HG03280 (cell line): ENCODE measurements around the gene FLNB.
A peak's percentile ranks its signal among the peaks of the same experiment; 100 is the strongest.

Experiments used
- ATAC-seq: cut with Tn5 transposase; IDR thresholded peaks from one replicate; pipeline ENCODE4 v1.9.1; 2021; ENCODE audit warnings: mild to moderate bottlenecking, moderate library complexity; ENCODE audit not compliant: unreplicated experiment

FLNB gene

DNA sequence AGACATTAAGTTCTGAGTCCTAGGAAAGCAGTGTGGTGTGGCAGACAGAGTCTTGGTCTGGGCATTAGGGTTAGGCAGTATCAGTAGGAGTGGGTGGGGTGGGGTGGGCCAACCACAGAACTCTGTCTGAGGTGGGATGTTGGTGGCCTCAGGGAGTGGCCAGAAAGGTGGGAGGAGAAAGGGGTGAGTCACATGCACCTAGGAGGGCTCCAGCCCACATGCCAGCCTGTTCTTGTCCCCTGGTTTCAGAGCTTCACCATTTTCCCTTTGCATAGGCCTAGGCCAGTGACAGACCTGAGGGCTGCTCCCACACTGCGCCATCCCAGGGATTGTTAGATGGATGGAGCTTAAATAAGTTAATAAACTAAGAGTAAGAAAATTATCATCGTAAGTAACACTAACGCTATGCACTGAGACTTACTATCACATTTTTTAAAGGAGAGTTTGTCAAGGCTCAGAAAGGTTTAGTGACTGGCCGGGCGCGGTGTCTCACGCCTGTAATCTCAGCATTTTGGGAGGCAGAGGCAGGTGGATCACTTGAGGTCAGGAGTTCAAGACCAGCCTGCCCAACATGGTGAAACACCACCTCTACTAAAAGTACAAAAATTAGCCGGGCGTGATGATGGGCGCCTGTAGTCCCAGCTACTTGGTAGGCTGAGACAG lies 168.7 kb downstream of the FLNB start:
- no peak for ATAC-seq

DNA sequence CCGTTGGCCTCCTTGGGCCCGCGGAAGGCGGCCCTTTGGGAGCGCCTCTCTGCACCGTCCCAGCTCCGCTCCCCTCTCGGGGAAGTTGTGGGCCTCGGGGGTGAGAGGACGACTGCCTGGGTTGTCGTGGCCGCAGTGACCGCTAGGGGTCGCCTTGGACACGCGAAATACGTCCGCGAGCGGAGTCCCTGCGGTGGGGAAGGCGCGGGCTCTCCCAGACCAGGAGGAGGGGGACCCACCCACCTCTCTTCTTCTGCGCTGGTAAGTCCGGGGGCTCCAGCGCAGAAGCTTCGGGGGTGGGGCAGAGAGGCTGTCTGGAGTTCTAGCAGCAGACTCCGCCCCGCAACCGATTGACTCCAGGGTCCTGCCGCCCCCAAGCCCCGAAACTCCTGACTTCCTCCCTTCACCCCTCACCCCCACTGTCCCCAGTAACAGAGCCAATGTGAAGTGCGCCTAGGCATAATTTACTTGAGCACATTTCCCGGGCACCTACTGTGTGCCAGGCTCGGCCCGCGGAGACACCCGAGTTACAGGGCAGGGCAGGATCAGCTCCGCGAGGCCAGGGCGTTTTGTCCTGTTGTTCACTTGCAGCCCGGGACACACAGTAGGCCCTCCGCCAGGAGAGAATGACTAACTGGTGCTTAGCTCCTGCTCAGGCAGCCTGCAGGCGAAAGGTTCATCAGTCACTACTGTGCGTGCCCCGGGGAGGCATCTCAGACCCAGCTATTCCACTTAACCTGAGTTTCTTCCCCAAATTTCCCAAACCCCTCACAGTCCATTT lies 169.7 kb downstream of the FLNB start:
- peak; percentile 82 for ATAC-seq

DNA sequence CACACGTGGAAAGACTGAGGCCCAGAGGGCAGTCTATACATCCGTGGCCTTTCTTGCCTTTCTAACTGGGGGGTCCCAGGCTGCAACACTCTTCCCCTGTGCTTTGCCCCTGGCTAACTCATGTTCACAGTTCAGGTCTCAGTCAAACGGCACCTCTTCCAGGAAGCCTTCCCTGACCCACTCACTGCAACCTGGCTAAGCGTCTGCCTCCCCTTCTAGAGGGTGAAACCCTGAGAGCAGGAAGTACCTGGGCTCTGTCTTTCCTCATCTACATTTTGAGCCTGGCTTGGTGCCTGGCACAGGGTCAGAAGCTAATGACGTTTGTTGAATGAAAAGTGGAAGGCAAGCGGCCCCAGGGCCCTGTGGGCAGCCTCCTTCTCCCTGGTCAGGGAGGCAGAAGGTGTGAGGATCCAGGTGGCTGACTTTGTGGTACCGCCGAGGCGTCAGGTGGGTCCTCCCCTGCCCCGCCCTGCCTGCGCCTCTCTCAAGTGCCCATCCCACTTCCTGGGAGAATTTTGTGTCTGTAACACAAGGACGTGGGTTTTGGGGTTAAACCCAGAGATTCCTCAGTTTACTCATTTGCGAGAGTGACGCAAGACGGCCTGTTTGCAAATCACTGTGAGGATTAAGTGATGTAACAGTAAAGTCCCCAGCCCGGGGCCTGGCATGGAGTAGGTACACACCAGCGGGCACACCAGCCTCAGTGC lies 170.5 kb downstream of the FLNB start:
- ATAC-seq: no peak

DNA sequence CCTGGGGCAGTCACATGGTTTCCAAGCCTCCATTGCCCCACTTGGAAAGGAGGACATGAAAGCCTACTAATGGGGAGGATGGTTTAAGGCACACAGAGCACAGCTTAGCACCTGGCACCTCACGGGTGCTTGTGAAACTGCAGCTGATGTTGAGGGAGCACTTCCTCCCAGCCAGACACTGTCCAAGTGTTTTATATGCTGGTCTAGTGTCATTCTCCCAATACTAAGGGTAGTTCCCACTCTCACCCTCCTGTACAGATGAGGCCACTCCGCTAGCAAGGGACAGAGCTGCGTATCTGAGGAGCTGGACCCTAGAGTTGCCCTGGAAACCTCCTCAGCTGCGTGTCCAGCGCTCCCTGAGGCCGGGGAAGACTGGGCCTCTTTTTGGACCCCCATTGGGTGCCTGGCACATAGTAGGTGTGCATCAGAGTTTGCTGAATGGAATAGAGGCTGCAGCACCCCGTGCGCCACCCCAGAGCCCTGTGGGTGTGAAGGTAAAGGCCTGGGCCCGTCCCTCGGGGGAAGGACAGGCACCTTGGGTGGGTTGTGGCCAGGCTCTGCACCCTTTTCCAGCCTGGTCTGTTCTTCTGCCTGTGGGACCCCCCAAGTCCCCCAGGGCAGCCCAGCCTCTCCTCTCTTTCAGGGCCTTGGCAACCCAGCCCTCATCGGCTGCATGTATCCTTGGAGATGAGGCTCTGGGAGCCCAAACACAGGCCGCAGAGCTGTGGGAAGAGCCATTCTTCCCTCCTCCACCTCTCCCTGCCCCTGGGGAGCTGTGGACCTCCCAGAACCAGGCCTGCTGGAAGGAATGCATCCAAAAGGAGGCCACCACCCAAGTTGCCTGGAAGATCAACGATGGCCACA lies 171.2 kb downstream of the FLNB start:
- no peak for ATAC-seq

DNA sequence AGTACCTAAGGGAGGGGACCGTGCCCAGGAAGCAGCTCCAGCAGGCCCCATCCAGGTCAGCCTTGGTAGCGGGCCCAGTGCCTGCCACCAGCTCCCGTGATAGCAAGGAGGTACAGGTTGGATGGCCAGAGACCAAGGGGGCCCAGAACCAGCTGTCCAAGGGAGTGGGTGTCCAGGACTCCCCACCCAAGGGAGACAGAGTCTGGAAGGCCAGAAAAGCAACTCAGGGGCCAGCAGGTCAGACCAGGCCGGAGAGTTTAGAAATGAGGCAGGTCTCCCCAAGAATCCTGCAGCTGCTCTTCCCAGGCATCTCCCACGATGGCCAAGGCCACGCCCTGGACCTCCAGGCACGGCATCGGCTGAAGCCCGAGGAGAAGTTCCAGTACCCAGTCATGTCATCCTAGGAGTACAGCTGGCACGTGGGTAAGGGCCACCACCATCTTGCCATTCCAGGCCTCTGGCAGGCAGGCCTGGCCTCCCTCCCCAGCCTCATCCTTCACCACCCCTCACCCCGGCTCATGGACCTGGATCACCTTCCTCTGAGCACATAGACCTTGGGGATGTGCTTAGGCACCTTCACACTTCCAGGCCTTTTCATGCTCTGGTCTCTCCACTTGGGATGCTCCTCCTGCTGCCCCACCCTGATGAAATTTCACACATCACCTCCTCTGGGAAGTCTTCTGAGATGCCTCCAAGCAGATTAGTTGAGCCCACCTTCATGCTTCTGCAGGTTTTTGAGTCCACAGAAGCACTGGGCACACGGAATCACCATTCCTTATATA lies 172.1 kb downstream of the FLNB start:
- ATAC-seq: no peak

DNA sequence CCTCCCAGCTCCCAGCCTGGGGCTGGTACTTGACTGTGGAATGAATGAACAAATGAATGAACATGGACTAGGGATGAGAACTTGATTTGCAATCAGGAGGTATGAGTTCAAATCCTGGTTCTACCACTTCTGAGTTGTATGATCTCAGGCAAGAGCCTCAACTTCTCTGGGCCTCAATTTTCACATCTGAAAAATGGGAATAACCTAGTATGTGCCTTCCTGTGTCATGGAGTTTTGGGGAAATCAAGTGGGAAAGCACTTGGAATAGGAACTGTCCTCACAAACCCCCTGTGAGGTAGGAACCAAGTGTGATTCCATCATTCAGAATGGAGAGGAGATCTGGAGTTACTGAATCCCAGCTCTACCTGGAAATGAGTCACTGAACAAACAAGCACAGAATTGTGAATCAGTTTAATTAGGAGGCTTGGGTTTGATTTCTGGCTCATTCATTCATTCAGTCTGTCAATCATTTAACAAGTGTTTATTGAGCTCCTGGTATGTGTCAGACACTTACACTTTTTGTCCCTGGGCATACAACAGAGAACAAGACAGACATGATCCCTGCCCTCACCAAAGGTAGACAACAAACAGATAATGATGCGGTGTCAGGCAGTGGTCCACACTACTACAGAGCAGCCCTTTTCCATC lies 172.8 kb downstream of the FLNB start:
- ATAC-seq: no peak

DNA sequence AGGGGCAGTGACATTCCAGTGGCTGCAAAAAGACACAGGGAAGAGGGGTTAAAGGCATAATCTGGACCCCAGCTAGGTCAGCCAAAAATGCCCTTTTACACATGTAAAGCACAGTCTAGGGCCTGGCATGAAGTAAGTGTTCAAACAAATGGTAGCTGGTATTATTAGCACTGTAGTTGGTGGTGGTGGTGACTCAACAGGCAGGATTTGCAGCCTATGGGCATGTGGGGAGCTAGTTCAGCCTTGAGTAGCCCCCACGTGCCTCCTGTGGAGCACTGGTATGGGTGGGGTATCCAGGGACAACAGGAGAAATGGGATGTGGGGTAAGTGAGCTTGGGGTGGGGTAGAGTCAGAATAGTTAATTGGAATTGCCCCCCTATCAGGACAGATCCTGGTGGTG lies 175.0 kb downstream of the FLNB start:
- ATAC-seq: no peak

DNA sequence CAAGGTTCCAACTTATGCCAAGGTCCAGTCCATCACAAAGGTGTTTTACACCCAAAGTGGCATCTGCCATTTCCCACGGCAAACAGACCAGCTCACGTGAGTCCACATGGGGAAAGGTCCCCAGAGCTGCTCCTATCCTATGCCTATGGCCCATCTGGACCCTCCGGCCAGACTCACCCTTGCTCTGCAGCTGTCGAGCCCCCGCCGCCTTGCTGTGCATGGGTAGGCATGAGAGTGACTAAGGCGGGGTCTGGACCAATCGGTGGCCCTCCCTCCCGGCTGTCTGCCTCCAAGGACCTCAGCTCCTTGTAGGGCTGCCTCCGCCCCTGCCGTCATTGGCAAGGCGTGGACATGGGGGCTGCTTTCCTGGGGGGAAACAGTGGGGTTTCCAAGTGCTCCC lies 175.7 kb downstream of the FLNB start:
- ATAC-seq: no peak

DNA sequence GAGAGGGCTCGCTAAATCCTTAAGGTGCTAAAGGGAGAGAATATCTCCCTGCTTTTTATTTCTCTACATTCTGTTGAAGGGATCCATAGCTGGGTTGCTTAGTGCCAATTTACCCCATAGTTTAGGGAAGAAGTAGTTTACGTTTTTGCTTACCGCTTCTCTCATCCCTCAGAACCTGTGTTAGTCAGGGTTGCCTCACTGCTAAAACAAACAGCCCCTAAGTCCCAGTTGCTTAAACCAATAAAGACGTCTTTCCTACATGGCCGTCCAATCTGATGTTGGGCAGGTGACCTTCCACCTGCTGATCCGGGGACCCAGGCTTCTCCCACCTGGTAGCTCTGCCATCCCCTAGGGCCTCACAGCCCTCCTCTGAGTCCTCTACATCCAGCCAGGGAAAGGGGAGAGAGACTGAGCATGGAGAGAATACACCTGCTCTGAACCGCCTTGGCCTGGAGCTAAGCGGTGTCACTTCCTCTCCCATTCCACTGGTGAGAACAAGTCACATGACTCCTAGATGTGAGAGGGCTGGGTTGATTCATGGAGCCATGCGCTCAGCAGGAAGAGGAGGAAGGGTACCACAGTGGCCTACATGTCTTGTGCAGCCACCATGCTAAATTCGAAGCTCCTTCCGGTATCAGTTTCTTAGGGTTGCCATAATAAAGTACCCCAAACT lies 176.2 kb downstream of the FLNB start:
- ATAC-seq: no peak

DNA sequence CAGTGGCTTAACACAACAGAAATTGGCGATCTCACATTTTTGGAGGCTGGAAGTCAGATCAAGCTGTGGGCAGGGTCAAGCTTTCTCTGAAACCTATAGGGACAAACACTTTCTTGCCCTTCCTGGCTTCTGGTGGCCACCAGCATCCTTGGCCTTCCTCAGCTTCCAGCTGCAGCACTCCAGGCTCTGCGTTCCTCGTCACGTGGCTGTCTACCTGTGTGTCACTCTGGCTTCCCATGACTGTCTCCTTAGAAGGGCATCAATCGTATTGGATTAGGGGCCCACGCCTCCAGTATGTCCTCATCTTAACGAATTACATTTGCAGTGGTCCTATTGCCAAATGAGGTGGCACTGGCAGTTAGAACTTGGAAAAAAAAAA lies 176.7 kb downstream of the FLNB start:
- no peak for ATAC-seq

DNA sequence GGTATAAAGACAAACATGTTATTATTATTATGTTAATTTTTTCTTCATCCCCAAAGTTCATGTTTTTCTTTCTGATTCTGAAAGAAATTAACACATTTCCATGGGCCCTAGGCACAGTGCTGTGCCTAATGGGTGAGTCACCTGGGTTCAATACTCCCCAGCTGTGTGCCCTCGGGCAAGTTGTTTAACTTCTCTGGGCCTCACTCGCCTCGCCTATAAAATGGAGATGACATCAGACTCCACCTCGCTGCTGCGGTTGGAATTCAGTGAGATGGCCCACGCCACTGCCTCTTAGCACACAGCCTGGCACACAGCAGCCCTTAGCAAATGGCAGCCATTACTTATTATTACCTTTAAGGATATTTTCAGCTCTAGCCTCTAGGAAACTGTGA lies 179.9 kb downstream of the FLNB start:
- ATAC-seq: no peak

DNA sequence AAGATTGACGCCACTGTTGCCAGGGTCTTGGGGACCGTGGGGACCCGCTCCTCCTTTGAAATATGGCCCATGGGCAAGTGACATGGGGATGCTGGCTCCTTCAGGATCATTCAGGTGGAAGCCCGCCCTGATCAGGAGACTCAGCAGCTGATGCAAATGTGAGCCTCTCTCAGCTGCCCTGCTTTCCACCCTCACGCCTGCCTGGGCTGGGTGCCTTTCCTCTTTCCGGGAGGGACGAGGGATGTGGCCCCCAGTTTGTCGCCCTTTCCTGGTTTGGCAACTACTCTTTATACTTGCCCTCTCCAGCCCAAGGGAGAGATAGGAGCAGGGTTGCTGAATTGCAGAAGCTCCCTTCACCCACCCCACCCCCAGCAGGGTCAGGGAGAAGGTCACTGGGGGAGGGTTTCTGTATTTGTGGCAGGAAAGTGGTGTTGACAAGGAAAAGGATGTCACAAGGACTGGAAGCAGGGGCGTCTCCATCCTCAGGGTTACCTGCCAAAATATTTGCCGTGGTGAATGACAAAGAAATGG lies 180.8 kb downstream of the FLNB start:
- no peak for ATAC-seq

DNA sequence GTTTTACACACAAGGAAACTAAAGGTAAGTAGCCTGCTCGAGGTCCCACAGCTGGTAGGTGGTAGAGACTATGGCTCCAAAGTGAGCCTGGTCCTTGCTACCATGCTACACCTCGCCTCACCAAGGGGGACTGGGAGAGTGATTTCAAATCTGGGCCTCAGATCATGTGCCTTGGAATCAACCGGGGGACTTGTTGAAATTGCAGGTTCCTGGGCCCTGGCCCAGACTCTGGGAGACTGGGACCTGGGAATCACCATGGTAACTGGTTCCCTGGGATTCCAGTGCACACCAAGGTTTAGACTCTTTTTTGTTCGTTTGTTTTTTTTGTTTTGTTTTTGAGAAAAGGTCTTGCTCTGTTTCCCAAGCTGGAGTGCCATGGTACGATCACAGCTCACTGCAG lies 181.5 kb downstream of the FLNB start:
- no peak for ATAC-seq

DNA sequence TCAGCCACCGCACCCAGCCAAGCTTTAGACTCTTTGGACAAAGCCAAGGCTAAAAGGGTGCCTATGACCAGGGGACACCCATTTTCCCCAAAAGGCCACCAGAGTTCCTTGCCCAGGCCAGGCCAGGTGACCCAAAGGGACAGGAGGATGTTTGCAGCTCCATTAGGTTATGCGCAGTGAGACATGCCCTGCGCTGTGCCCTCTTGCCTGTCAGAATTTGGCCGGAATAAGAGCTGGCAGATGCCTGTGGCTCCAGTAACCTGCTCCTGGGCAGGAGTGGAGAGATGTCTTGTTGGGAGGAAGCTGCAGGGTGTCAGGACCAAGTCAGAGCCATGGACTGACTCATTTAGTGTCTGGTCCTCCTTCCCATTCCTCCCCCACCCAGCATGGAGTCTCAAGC lies 182.1 kb downstream of the FLNB start:
- no peak for ATAC-seq

DNA sequence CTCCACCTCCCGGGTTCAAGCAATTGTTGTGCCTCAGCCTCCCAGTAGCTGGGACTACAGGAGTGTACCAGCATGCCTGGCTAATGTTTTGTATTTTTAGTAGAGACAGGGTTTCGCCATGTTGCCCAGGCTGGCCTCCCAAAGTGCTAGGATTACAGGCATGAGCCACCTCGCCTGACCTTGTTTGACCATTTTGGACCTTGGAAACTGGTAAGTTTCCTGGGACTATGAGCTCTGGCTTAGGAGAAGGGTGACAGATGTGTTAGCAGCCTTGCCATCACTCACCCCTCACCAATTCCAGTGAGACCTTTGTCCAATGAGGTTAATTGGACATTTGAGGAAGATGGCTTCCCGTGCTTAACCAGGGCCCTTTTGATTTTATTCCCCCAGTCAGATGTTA lies 182.7 kb downstream of the FLNB start:
- ATAC-seq: no peak

DNA sequence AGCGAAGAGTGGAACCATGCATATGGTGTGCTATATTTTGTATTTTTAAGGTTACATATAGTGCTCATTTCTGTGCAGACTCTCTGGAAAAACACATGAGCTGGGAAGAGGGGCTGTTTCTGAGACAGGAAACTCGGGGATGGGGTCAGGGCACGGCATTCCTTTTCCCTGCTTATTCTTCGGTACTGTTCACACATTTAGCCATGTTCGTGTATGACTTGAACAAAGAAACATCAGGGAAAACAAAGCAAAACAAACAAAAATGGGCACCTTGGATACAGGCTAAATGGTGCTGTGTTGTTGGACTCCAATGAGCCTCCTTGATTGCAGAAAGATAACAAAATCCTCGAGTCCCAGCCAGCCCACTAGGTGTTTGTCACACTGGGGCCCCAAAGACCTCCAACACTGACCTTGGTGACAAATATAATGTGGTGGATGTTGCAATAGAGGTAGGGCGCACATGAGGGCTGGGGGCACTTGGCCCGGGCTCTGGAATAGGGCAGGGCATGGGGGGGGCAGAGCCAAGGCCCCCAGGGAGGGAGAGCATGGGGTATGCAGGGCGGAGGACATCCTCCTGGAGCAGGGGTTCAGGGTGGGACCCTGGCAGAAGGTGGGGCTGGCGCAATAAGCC lies 183.3 kb downstream of the FLNB start:
- no peak for ATAC-seq

DNA sequence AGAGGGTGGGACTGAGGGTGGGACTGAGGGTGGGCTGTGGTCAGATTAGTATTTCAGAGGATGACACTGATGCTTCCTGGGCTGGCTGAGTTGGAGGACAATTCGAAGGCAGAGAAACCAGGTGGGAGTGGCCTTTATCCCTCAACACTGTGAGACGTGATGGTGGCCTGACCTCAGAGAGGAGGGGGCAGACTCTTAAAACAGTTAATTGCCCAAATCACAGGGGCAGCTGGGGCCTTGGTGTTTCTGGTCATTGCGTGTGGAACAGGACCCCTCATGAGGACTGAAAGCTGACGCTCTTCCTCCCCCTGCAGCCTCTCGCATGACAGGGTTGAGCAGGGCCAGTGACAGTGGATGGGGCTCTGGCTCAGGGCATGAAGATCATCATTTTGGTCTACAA lies 183.8 kb downstream of the FLNB start:
- ATAC-seq: no peak

DNA sequence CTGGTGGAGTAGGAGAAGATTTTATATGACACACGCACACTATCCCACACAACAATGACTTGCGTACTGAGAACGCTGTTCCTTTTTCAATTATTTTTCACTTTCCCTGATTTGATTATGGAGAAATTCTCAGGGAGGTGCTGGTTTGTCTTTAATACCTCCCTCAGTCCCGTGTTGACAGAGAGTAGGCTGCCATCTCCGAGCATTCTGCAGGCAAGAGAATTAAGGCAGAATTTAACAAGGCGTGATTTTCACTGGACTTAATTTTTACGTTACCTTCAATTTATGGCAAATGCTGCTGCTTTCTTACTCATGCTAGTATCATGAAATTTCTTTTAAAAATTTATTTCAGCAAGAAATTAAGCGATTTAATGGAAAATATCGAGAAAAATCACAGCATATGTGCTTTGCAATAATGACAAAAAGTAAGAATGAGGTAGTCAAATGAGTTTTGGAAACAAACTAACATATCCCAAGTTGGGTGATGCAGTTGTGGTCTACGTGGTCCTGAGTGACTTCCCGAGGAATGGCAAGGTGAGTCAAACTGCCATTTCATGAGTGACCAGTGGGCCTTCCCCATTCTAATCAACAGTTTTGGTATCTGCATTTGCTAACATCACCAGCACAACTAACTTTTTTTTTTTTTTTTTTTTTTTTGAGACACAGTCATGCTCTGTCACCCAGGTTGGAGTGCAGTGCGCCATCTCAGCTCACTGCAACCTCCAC lies 185.6 kb downstream of the FLNB start:
- ATAC-seq: no peak
